ENCODE results near the gene PIP5K1B.

Gene PIP5K1B

DNA sequence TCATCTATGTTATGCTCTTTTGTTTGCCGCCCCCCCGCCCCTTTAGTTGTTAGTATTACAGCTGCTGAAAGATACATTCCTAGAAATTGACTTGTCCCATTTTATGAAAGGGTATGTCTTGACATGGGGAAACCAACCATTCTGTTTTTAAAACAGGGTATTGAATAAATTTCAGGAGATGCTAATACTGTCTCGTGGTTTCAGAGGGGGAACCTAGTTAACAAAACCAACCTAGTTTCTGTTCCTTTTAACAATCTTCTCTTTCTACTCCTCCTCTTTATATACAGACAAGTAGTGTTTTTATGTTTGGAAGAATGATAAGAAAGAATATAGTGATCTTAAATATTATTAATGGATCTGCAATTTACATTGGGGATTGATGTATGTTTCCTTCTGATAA, 3.5 kb downstream of the PIP5K1B start:
- H3K9me2 ChIP-seq (ENCODE audit: low read depth, low read length) = no peaks in the 10 kb centered on the region
- no peak overlapping the region for H3K9ac ChIP-seq (ENCODE audit: low read length)
- H3K27me3 ChIP-seq (ENCODE audit: insufficient read depth, low read length) = 0 out of 2 replicates have a peak, but pooled peaks cover 6% of the 10 kb centered on the region
- no peak overlapping the region for H3K27ac ChIP-seq (ENCODE audit: low read depth, low read length, poor library complexity, severe bottlenecking)
- peaks cover 18% of the 10 kb centered on the region for H3K4me1 ChIP-seq (ENCODE audit: insufficient read depth, low read length, severe bottlenecking)
- no peaks in the 10 kb centered on the region for H3F3A ChIP-seq (ENCODE audit: insufficient read depth, low read length)
- H3K79me2 ChIP-seq (ENCODE audit: insufficient read depth, low read length) = no peaks in the 10 kb centered on the region
- H3K36me3 ChIP-seq (ENCODE audit: insufficient read depth, low read length) = no peaks in the 10 kb centered on the region
- TF ChIP-seq EZH2 (IDR thresholded peaks at IDR 0.05; ENCODE audit: borderline replicate concordance, low read length) = no peak
- no peaks in the 10 kb centered on the region for H4K20me1 ChIP-seq (ENCODE audit: insufficient read depth, low read length)
- no peak overlapping the region for H3K4me3 ChIP-seq (ENCODE audit: low read depth, low read length, poor library complexity, severe bottlenecking)
- no peak overlapping the region for H2AFZ ChIP-seq (ENCODE audit: low read length)
- no peaks in the 10 kb centered on the region for H3K9me3 ChIP-seq (ENCODE audit: low read length)
- H3K4me2 ChIP-seq (ENCODE audit: low read length) = no peak overlapping the region

DNA sequence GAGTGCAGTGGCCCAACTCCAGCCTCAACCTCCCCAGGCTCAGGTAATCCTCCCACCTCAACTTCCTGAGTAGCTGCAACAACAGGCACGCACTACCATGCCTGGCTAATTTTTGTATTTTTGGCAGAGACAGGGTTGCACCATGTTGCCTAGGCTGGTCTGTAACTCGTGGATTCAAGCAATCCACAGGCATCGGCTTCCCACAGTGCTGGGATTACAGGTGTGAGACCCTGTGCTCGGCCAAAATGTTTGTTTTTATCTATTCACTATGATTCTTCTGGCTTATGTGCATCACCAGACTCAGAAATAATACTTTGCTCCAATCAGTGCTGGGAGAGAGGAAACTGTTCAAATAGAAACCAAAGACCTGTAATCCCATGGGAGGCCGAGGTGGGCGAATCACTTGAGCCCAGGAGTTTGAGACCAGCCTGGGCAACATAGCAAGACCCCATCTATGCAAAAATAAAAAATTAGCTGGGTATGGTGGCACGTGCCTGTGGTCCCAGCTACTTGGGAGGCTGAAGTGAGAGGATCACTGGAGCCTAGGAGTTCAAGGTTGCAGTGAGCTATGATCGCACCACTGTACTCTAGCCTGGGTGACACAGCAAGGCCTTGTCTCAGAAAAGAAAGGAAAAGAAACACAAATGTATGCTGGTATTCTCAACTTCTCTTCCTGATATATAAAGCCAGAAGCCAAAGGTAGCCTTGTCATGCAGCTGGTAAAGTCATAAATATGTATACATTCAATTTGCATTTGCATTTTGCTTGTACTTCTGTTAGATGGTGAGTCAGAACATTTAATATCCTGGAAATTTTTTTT, 4.5 kb downstream of the PIP5K1B start:
- TF ChIP-seq CTCF (IDR thresholded peaks at IDR 0.05; ENCODE audit: low read length) = no peak
- TF ChIP-seq EZH2 (IDR thresholded peaks at IDR 0.05; ENCODE audit: borderline replicate concordance, low read length) = no peak
- no peaks in the 10 kb centered on the region for H3K79me2 ChIP-seq (ENCODE audit: insufficient read depth, low read length)

GRCh38 chr9:68710111-68710471, 5.1 kb downstream of the PIP5K1B start:
- H4K20me1 ChIP-seq (ENCODE audit: insufficient read depth, low read length) = no peaks in the 10 kb centered on the region
- H3K27ac ChIP-seq (ENCODE audit: low read depth, low read length, poor library complexity, severe bottlenecking) = no peak overlapping the region
- no peaks in the 10 kb centered on the region for H3K79me2 ChIP-seq (ENCODE audit: insufficient read depth, low read length)
- no peak overlapping the region for H2AFZ ChIP-seq (ENCODE audit: low read length)
- H3F3A ChIP-seq (ENCODE audit: insufficient read depth, low read length) = no peaks in the 10 kb centered on the region
- no peaks in the 10 kb centered on the region for H3K36me3 ChIP-seq (ENCODE audit: insufficient read depth, low read length)
- no peaks in the 10 kb centered on the region for H3K9me3 ChIP-seq (ENCODE audit: low read length)
- no peak for TF ChIP-seq EZH2 (IDR thresholded peaks at IDR 0.05; ENCODE audit: borderline replicate concordance, low read length)
- no peak for TF ChIP-seq CTCF (IDR thresholded peaks at IDR 0.05; ENCODE audit: low read length)
- H3K9me2 ChIP-seq (ENCODE audit: low read depth, low read length) = no peaks in the 10 kb centered on the region
- no peak overlapping the region for H3K4me2 ChIP-seq (ENCODE audit: low read length)
- H3K4me3 ChIP-seq (ENCODE audit: low read depth, low read length, poor library complexity, severe bottlenecking) = no peak overlapping the region
- H3K9ac ChIP-seq (ENCODE audit: low read length) = no peak overlapping the region
- peaks cover 10% of the 10 kb centered on the region for H3K4me1 ChIP-seq (ENCODE audit: insufficient read depth, low read length, severe bottlenecking)
- 0 out of 2 replicates have a peak, but pooled peaks cover 4% of the 10 kb centered on the region for H3K27me3 ChIP-seq (ENCODE audit: insufficient read depth, low read length)

More for the DNA sequence above, 4.5 kb downstream of the PIP5K1B start:
- no peaks in the 10 kb centered on the region for H3K36me3 ChIP-seq (ENCODE audit: insufficient read depth, low read length)
- H3K27me3 ChIP-seq (ENCODE audit: insufficient read depth, low read length) = 0 out of 2 replicates have a peak, but pooled peaks cover 4% of the 10 kb centered on the region
- no peak overlapping the region for H3K4me2 ChIP-seq (ENCODE audit: low read length)
- no peak overlapping the region for H3K4me3 ChIP-seq (ENCODE audit: low read depth, low read length, poor library complexity, severe bottlenecking)
- H3K4me1 ChIP-seq (ENCODE audit: insufficient read depth, low read length, severe bottlenecking) = peaks cover 12% of the 10 kb centered on the region
- no peak overlapping the region for H2AFZ ChIP-seq (ENCODE audit: low read length)
- no peak overlapping the region for H3K9ac ChIP-seq (ENCODE audit: low read length)
- no peaks in the 10 kb centered on the region for H4K20me1 ChIP-seq (ENCODE audit: insufficient read depth, low read length)
- H3K9me3 ChIP-seq (ENCODE audit: low read length) = no peaks in the 10 kb centered on the region
- H3K27ac ChIP-seq (ENCODE audit: low read depth, low read length, poor library complexity, severe bottlenecking) = no peak overlapping the region
- H3K9me2 ChIP-seq (ENCODE audit: low read depth, low read length) = no peaks in the 10 kb centered on the region
- no peaks in the 10 kb centered on the region for H3F3A ChIP-seq (ENCODE audit: insufficient read depth, low read length)
